ENCODE data around the gene KCNIP3. TPM values are rescaled to one million over a fixed set of nuclear protein-coding genes. Genes with fewer than 3 reads are reported as not detected.

The KCNIP3 gene
- total RNA-seq, 1 donor from 2014 or later = 4.9 TPM

- DNase-seq (ENCODE audit: low spot score in 2 of 2) (no peak), FAIRE-seq (no peak)
Measured at GRCh38 chr2:95325590-95326432, 28.7 kb downstream of the KCNIP3 start.

DNA sequence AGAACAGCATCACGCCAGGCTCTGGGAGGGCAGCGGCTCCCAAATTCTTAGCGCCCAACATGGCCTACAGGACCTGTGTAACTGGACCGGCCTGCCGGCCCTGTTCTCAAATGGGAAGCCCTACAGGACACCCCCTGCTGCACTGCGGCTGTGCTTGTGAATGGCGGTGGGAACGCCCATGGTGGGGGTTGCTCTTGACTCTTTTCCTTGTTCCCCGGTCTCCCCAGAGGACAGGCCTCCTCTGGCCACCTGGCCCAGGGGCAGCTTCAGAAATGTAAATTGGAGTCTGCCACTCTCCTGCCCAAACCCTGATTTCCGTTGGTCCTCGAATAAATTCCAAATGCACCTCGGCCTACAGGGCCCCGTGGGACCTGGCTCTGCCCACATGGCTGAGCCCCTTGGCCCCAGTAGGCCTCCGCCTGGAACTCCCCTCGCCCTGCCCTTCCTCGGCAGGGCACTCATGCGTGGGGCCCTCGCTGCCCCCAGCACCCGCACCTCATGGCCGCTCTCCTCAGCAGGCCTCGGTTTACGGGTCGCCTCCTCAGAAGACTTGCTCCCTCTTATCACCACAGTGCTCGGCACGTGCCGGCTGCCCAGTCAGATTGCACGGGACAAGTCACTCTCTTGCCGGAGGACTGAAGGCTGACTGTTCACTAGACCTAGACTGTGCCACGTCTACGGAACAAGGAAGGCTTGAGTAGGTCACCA is 29.4 kb downstream of the KCNIP3 start:
- FAIRE-seq (no peak), DNase-seq (ENCODE audit: low spot score in 2 of 2) (no peak)

- no peak for FAIRE-seq
Measured at GRCh38 chr2:95327861-95328260, 30.7 kb downstream of the KCNIP3 start.

DNA sequence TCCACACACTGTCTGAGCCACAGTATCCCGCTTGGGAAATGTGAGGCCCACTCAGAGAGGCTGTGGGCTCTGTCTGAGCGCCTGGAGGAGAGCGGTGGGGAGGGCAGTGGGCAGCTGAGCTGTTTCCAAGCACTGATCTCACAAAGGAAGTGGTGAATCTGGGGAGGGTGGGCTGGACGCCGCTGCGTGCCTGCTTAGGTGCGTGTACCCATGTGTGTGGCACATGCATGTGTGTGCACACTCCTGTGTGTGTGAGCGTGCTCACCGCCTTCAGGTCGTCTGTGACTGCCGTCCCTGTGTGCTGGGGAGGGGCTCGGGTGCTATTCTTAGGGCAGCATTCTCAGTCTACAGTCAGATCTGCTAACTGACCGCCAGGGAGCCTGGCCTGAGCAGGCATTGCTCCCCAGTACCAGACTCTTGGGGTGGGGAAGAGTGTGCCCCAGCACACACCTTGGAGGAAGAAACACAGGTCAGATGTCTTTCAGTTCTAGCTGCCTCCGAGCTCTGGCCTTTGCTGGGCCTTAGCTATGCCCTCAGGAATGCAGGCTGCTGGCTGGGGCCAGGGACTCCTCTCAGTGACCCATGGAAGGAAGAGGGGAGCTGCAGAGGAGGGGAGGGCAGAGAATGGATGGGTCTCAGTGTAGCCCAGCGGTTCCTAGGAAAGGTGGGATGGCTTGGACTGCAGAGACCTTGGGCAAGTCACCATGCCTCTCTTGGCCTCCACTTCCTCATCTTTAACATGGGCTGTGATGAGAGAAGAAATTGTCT is 31.4 kb downstream of the KCNIP3 start:
- FAIRE-seq = no peak
- DNase-seq (ENCODE audit: low spot score in 2 of 2) = no peak

More at GRCh38 chr2:95327861-95328260, 30.7 kb downstream of the KCNIP3 start:
- no peak for DNase-seq (ENCODE audit: low spot score in 2 of 2)

DNA sequence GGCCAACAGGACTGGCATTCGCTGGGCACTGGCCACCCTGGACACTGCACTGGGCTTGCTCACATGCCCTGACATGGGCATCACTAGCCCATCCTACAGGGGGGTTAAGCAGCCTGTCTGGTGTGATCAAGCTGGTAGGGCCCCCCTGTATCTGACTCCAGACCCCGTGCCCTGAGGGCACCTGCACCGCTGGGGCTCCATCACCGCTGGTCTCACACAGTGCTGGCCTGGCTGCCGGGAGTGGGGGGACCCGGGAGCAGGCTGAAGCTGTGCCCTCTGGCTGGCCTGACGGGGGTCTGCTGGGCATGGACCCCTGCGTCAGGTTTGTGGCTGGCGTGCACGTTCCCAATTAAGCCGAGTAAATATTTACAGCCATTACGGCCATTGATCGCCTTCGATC is 32.3 kb downstream of the KCNIP3 start:
- DNase-seq (ENCODE audit: low spot score in 2 of 2) (no peak), FAIRE-seq (no peak)

- DNase-seq (ENCODE audit: low spot score in 2 of 2) (no peak), FAIRE-seq (no peak)
Measured at GRCh38 chr2:95329891-95330793, 33.0 kb downstream of the KCNIP3 start.

GRCh38 chr2:95330794-95331338 is 33.7 kb downstream of the KCNIP3 start:
- FAIRE-seq = no peak
- DNase-seq (ENCODE audit: low spot score in 2 of 2) = no peak

DNA sequence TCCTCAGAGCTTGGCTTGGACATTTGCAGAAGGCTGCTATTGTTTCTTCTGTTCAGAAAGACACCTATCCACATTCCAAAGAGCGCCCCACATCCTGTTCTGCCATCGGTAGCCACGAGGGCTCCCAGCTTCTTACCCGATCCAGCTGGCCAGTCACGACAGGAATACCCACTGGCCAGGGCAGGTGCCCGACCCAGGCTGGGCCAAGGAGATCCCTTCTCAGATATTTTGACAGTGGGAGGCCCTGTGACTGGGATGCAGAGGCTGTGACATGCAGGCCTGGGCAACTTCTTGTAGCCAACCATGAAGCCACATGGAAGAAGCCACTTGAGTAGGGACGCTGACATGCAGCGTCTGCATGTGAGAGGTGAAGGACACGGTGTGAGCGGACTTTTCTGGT is 34.5 kb downstream of the KCNIP3 start:
- FAIRE-seq (no peak), DNase-seq (ENCODE audit: low spot score in 2 of 2) (no peak)

DNA sequence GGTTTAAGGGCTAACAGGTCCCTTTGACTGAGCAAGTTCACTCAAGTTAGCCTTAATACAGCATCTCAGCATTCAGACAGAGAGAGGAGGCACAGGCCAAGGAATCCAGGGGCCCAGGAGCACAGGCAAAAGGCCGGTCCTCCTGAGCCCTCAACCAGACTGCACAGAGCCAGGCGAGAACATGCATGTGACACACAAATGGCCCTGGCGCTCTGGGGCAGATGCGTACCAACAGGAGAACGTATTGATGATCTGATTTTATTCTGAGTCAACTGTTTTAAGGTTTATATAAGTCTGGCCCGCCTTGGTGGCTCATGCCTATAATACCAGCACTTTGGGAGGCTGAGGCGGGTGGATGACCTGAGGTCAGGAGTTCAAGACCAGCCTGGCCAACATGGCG is 34.9 kb downstream of the KCNIP3 start:
- FAIRE-seq (no peak), DNase-seq (ENCODE audit: low spot score in 2 of 2) (no peak)

DNA sequence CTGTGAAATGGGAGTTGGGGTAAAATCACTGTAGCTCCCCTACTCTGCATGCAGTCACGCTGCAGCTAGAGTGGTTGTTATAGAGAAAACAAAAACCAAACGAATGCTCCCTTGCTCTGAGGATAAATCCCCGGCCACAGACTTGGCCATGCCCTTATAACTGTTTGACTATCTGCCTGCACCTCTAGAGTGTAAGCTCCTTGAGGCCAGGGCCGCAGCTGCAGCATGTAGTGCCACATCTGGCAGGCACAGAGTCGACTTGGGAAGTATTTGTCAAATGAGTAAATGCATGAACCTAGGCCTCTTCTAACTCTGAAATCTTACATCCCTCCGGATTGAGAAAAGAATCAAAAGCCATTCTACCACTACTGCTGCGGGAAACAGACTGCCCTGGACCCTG is 35.9 kb downstream of the KCNIP3 start:
- no peak for FAIRE-seq

DNA sequence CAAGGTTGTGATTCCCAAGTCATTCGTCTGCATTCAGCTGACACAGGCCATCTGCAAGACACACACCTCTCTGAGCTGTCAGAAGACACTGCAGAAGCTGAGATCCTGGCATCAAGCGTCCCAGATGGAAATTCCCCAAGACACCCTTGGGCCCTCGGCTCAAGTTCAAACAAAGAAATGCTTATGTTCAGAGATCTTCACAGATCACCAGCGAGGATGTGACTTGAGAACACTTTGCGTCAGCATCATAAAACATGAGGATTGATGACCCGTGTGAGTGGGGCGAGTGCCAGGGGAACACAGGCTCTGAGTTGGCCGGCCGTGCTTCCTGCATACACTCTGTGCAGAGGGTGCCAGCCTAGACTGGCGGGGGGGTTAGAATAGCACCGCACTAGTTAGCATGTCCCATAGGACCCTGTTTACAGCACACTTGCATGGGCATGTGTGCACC is 36.8 kb downstream of the KCNIP3 start:
- FAIRE-seq = no peak
- no peak for DNase-seq (ENCODE audit: low spot score in 2 of 2)

More for the DNA sequence above, 35.9 kb downstream of the KCNIP3 start:
- no peak for DNase-seq (ENCODE audit: low spot score in 2 of 2)

GRCh38 chr2:95334916-95335641 is 37.9 kb downstream of the KCNIP3 start:
- FAIRE-seq = no peak
- no peak for DNase-seq (ENCODE audit: low spot score in 2 of 2)

DNA sequence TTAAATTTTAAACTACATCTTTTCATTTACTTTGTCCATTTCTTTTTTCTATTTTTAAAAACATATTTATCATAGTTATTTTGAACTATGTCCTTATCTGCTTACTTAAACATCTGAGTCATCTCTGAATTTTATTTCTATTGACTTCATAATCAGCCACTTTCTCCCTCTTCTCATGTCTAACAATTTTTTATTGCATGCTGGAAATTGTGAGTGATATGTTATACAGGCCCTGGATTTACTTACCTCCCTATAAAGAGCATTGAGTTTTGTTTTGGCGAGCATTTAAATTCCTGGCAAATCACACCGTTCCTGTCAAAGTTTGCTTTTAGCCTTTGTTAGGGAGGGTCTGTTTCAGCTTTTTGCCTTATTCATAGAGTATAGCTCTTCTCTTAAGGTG is 39.3 kb downstream of the KCNIP3 start:
- DNase-seq (ENCODE audit: low spot score in 2 of 2) (no peak), FAIRE-seq (no peak)

- DNase-seq (ENCODE audit: low spot score in 2 of 2) (no peak), FAIRE-seq (no peak)
Measured at GRCh38 chr2:95337829-95338228, 40.7 kb downstream of the KCNIP3 start.

DNA sequence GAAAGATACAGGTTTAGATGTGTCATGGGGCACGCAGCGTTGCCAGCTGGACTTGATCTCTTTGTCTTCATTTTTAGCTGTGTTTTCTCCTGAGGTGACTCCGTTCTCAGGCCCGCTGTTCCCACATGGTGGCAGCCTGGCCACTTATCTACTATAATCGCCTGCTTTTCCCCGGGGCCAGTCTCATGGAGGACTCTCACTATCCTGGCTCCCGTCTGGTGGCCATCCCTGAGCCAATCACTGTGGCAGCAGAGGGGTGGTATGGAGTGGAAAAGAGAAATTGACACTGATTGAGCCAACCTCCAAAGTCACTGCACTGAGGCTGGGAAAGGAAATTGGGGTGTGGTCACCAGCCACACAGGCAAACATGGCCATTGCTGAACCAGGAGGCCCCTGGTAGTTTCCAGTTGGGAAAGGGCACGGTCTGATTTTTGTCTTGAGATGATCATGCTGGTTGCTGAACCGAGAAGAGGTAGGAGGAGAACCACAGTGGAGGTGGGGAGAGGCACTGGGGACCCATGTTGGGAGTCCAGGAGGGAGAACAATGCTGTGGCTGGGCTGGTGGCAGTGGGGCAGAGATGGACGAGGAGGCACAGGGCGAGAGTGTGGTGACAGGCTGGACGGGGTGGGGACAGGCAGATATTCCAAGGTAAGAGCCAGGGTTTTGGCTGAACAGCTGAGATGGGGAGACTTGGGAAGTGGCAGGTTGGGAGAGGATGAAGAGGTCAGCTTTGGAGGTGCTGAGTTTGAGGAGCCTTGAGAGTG is 45.6 kb downstream of the KCNIP3 start:
- DNase-seq (ENCODE audit: low spot score in 2 of 2) = no peak
- FAIRE-seq = no peak

- FAIRE-seq = no peak
Measured at GRCh38 chr2:95343429-95344214, 46.5 kb downstream of the KCNIP3 start.

DNA sequence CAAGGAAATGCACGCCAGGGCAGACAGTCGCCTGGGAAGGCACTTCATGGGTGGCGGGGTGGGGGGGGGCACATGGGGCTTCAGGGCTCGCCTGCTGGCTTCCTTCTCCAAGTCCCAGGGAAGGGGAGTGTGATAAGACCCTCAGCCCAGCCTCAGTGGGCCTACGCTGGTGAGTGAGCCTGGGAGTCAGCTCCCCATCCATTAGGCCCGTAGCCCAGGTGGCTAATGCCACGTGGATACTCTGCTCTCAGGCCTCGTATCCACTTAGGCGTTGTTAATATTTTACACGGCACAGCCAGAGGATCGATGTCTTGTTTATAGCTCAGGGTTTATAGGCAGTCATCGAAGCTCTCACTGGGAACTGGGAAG is 47.1 kb downstream of the KCNIP3 start:
- DNase-seq (ENCODE audit: low spot score in 2 of 2) (no peak), FAIRE-seq (no peak)

More at GRCh38 chr2:95343429-95344214, 46.5 kb downstream of the KCNIP3 start:
- no peak for DNase-seq (ENCODE audit: low spot score in 2 of 2)
